Brain microvascular endothelial cell (primary cell): ENCODE measurements around the gene GFAP.

ENCODE experiments used
- DNase-seq: peaks from one replicate; pipeline ENCODE4 v3.0.0-alpha.2; 2020
- H3K27ac ChIP-seq: fragments of 250-450 bp; sonication (Bioruptor Pico); 2 replicates; pipeline ENCODE4 v1.5.1; 2020; ENCODE audit warnings: mild to moderate bottlenecking, moderate library complexity
- H3K27me3 ChIP-seq: fragments of 250-450 bp; sonication (Bioruptor Pico); replicated peaks from 2 replicates; pipeline ENCODE4 v1.5.1; 2020; ENCODE audit warnings: mild to moderate bottlenecking
- H3K36me3 ChIP-seq: fragments of 250-450 bp; sonication (Bioruptor Pico); replicated peaks from 2 replicates; pipeline ENCODE4 v1.5.1; 2020; ENCODE audit warnings: mild to moderate bottlenecking
- H3K4me3 ChIP-seq: 2 replicates; pipeline ENCODE4 v1.5.1; 2011; ENCODE audit warnings: low read depth, mild to moderate bottlenecking, control low read depth, low read length, moderate library complexity
- CTCF ChIP-seq: IDR thresholded peaks from 2 replicates; pipeline ENCODE4 v1.5.1; 2011; ENCODE audit warnings: low read depth, mild to moderate bottlenecking, moderate library complexity, low read length, control low read depth, inconsistent platforms; ENCODE audit errors: missing control alignments
- in situ Hi-C: cut with HindIII; loops from 2 replicates; pipeline ENCODE4 v1.10.0; 2017; ENCODE audit warnings: low sequenced_read_pairs, low pct_ligation_motif_present

GFAP gene

GRCh38 chr17:44924107-44924544, 8.8 kb upstream of the GFAP start:
- Histone ChIP-seq H3K36me3 (no peaks in the 10 kb centered on the region), H3K4me3 (no peak overlapping the region), H3K27me3 (no peaks in the 10 kb centered on the region), H3K27ac (no peak overlapping the region)
- TF ChIP-seq CTCF = no peak
- no peak for DNase-seq
- in situ Hi-C loops = loop anchor here (25.0 kb wide), 1 partner anchor 88 kb away; no protein-coding TSS in a partner anchor

GRCh38 chr17:44922746-44923470, 7.6 kb upstream of the GFAP start:
- H3K36me3 ChIP-seq = no peaks in the 10 kb centered on the region
- TF ChIP-seq CTCF = no peak
- no peak overlapping the region for H3K27ac ChIP-seq
- no peaks in the 10 kb centered on the region for H3K27me3 ChIP-seq
- in situ Hi-C loops = loop anchor here (25.0 kb wide), 1 partner anchor 89 kb away; no protein-coding TSS in a partner anchor
- no peak overlapping the region for H3K4me3 ChIP-seq
- DNase-seq = no peak

- Histone ChIP-seq H3K4me3 (no peak overlapping the region), H3K27me3 (no peaks in the 10 kb centered on the region), H3K36me3 (no peaks in the 10 kb centered on the region), H3K27ac (no peak overlapping the region)
- no peak for TF ChIP-seq CTCF
- no peak for DNase-seq
- in situ Hi-C loops = loop anchor here (25.0 kb wide), 1 partner anchor 90 kb away; no protein-coding TSS in a partner anchor
These were observed 6.8 kb upstream of the GFAP start for GRCh38 chr17:44922136-44922535.

- DNase-seq = no peak
- H3K27ac ChIP-seq = no peak overlapping the region
- no peak overlapping the region for H3K4me3 ChIP-seq
- TF ChIP-seq CTCF = no peak
- in situ Hi-C loops = loop anchor here (25.0 kb wide), 1 partner anchor 91 kb away; no protein-coding TSS in a partner anchor
- H3K27me3 ChIP-seq = no peaks in the 10 kb centered on the region
- no peaks in the 10 kb centered on the region for H3K36me3 ChIP-seq
These were observed 6.0 kb upstream of the GFAP start for GRCh38 chr17:44921122-44921882.

GRCh38 chr17:44920565-44920940, 5.3 kb upstream of the GFAP start:
- in situ Hi-C loops = loop anchor here (25.0 kb wide), 1 partner anchor 92 kb away; no protein-coding TSS in a partner anchor
- no peaks in the 10 kb centered on the region for H3K27me3 ChIP-seq
- no peak overlapping the region for H3K4me3 ChIP-seq
- H3K27ac ChIP-seq = no peak overlapping the region
- no peak for DNase-seq
- no peak for TF ChIP-seq CTCF
- no peaks in the 10 kb centered on the region for H3K36me3 ChIP-seq
